HepG2 (cell line): ENCODE results near the gene PRKCB. TPM values are rescaled to one million over a fixed set of nuclear protein-coding genes. Genes with fewer than 3 reads are reported as not detected.
A peak's percentile ranks its signal among the peaks of the same experiment; 100 is the strongest.

ENCODE experiments used
- ATAC-seq: fragments of 200-7000 bp; cut with Tn5 transposase; 3 replicates; pipeline ENCODE4 v1.9.1; 2020; ENCODE audit warnings: mild to moderate bottlenecking, moderate library complexity
- BruUV-seq: library from RNA; stranded (reverse); fragments of 400-500 nt; replicated peaks from 2 replicates; lab custom pipeline; 2021; lab: Mats Ljungman, UMichigan
- CTCF ChIA-PET: fragments of 300-600 bp; formaldehyde crosslinking; extraction: SDS; loops from one replicate; lab custom pipeline; 2021; ENCODE audit warnings: low total read pairs, inconsistent platforms, low intra/inter-chr PET ratio; lab: Yijun Ruan, JAX
- POLR2A ChIA-PET: fragments of 350-600 bp; sonication (Branson Sonifier 250); formaldehyde crosslinking; loops from one replicate; lab custom pipeline; 2020; ENCODE audit warnings: antibody characterized with exemption, inconsistent platforms; lab: Yijun Ruan, JAX
- DNase-seq: peaks from one replicate; pipeline ENCODE4 v3.0.0-alpha.2; 2015; ENCODE audit warnings: low spot score
- FAIRE-seq: peaks from 3 replicates; lab custom pipeline; 2011; peaks lifted over from hg19 to GRCh38; lab: Jason Lieb, UNC
- H2AFZ ChIP-seq: one replicate; pipeline ENCODE4 v1.6.1; 2011; ENCODE audit warnings: low read length, inconsistent platforms
- H3K27ac ChIP-seq: fragments of 300-600 bp; 3 replicates; pipeline ENCODE4 v1.8.0; 2011; ENCODE audit warnings: mixed run types, mild to moderate bottlenecking, mixed read lengths, low read length, inconsistent platforms; ENCODE audit not compliant: insufficient read depth; ENCODE audit errors: extremely low read length
- H3K27me3 ChIP-seq, 2 experiments: fragments of 200-600 bp in 1 of 2; 2 replicates in 1 of 2; 3 replicates in 1 of 2; pipeline versions ENCODE4 v1.6.0 to v1.8.0; 2011; ENCODE audit warnings: low read length in 2 of 2, mild to moderate bottlenecking in 2 of 2, moderate library complexity in 2 of 2, inconsistent platforms in 1 of 2; ENCODE audit not compliant: insufficient read depth in 2 of 2, control insufficient read depth in 1 of 2
- H3K36me3 ChIP-seq, 2 experiments: fragments of 200-600 bp in 1 of 2; replicated peaks in 1 of 2; 2 replicates in 1 of 2; 3 replicates in 1 of 2; pipeline versions ENCODE4 v1.5.1 to v1.8.0; 2011; ENCODE audit warnings: low read length in 2 of 2, inconsistent platforms in 1 of 2; ENCODE audit not compliant: insufficient read depth in 2 of 2, control insufficient read depth in 1 of 2
- H3K4me1 ChIP-seq: 2 replicates; pipeline ENCODE4 v1.5.1; 2012; ENCODE audit warnings: low read length, inconsistent platforms; ENCODE audit not compliant: insufficient read depth
- H3K4me2 ChIP-seq: 2 replicates; pipeline ENCODE4 v1.6.0; 2011; ENCODE audit warnings: low read depth, low read length, inconsistent platforms
- H3K4me3 ChIP-seq, 3 experiments: fragments of 200-600 bp in 1 of 3; sonication (generic), shearing (Covaris generic) in 1 of 3; replicated peaks in 1 of 3; 2 replicates each; pipeline ENCODE4 v1.5.1; 2011 to 2016; ENCODE audit warnings: low read length in 3 of 3, inconsistent platforms in 2 of 3, low read depth in 2 of 3, mild to moderate bottlenecking in 2 of 3, control low read depth in 1 of 3, mixed read lengths in 1 of 3; ENCODE audit not compliant: insufficient read depth in 1 of 3
- H3K79me2 ChIP-seq: one replicate; pipeline ENCODE4 v1.6.1; 2011; ENCODE audit warnings: low read length, inconsistent platforms; ENCODE audit not compliant: insufficient read depth
- H3K9ac ChIP-seq: 2 replicates; pipeline ENCODE4 v1.6.0; 2011; ENCODE audit warnings: mild to moderate bottlenecking, low read depth, low read length, inconsistent platforms; ENCODE audit not compliant: insufficient read depth
- H3K9me3 ChIP-seq: 2 replicates; pipeline ENCODE4 v1.5.1; 2012; ENCODE audit warnings: mild to moderate bottlenecking, low read length
- H4K20me1 ChIP-seq: 2 replicates; pipeline ENCODE4 v1.6.0; 2011; ENCODE audit warnings: inconsistent platforms, mild to moderate bottlenecking, low read length, moderate library complexity; ENCODE audit not compliant: insufficient read depth
- ARHGAP35 ChIP-seq: sonication (generic); formaldehyde crosslinking; IDR thresholded peaks from 2 replicates; pipeline ENCODE4 v1.9.0; 2022; ENCODE audit warnings: mild to moderate bottlenecking, inconsistent platforms, moderate library complexity, missing genetic modification reagents, borderline replicate concordance
- ATF1 ChIP-seq: IDR thresholded peaks from 2 replicates; pipeline ENCODE4 v1.6.1; 2016; ENCODE audit warnings: mild to moderate bottlenecking, control low read depth
- MLXIP ChIP-seq: sonication (generic); formaldehyde crosslinking; IDR thresholded peaks from 2 replicates; pipeline ENCODE4 v1.9.0; 2021; ENCODE audit warnings: missing genetic modification reagents, borderline replicate concordance
- PCBP2 ChIP-seq: fragments of 200-400 bp; formaldehyde crosslinking; optimal IDR thresholded peaks from 2 replicates; pipeline ENCODE3; 2018; ENCODE audit warnings: low read length, low read depth; ENCODE audit not compliant: poor library complexity, severe bottlenecking
- ZNF879 ChIP-seq: sonication (generic); formaldehyde crosslinking; IDR thresholded peaks from 2 replicates; pipeline ENCODE4 v1.8.1; 2023; ENCODE audit warnings: missing genetic modification reagents
- WGBS: methylation state at CpG from one replicate; pipeline ENCODE4 v1.1.6; 2017; ENCODE audit warnings: low lambda C conversion rate; 5-methylcytosine and 5-hydroxymethylcytosine counted together
- in situ Hi-C: cut with HindIII; loops from 2 replicates; pipeline ENCODE4 v1.10.0; 2017; ENCODE audit warnings: low pct_unique_long_range_greater_than_20kb; ENCODE audit not compliant: extremely low pct_ligation_motif_present
- intact Hi-C: fragments of 100-400 bp; cut with micrococcal nuclease; formaldehyde crosslinking; loops from one replicate; pipeline ENCODE4 v1.10.0; 2022; ENCODE audit not compliant: unreplicated experiment
- polyA plus RNA-seq, 8 experiments: library from polyadenylated mRNA; depleted of rRNA in 3 of 8; stranded (reverse) in 7 of 8; unstranded in 1 of 8; fragments of >200 nt; fragmentation: Illumina TruSeq in 4 of 8; extraction: Trizol in 4 of 8; gene quantifications; 2 replicates each; pipeline versions ENCODE4 v1.2.1 to v1.2.3, GENCODE V29; 2011 to 2016; ENCODE audit warnings: low read depth in 4 of 8, missing spikeins in 1 of 8, mixed read lengths in 1 of 8; ENCODE audit not compliant: insufficient read depth in 1 of 8
- total RNA-seq, 5 experiments: library from RNA; depleted of rRNA; stranded (reverse); fragments of >200 nt; fragmentation: Illumina TruSeq; extraction: Trizol; gene quantifications; 2 replicates each; pipeline ENCODE4 v1.2.3, GENCODE V29; 2016; ENCODE audit warnings: low read depth in 1 of 5

Gene PRKCB
- total and polyA plus RNA-seq, 2 of the 13 experiments (the other 11 are each of a cell fraction or from before 2014, with no cell fraction given) = 0.01 TPM; not detected in 1

GRCh38 chr16:23902034-23902747 lies 66.4 kb downstream of the PRKCB start:
- Histone ChIP-seq H3K4me2 (no peak overlapping the region), H3K27me3 (peaks cover under 1 to 10% of the 10 kb centered on the region in 2 experiments; a peak in 1 of 5 replicates), H3K36me3 (no peaks in the 10 kb centered on the region), H2AFZ (no peak overlapping the region), H3K27ac (no peak overlapping the region), H3K9ac (no peak overlapping the region), H3K4me1 (no peaks in the 10 kb centered on the region), H4K20me1 (no peaks in the 10 kb centered on the region), H3K79me2 (no peaks in the 10 kb centered on the region), H3K4me3 (no peak overlapping the region), H3K9me3 (no peaks in the 10 kb centered on the region)
- FAIRE-seq = no peak
- intact Hi-C loops (no loop called here), in situ Hi-C loops (no loop called here)
- no peak for DNase-seq
- 3% methylated on average over 4 of the region's 4 CpGs for WGBS
- no peak for ATAC-seq
- no TSS peak for BruUV-seq
- TF ChIP-seq ATF1 (CRISPR knock-in tag) (no peak), ARHGAP35 (CRISPR knock-in tag) (no peak), ZNF879 (no peak), PCBP2 (peak; percentile 77), MLXIP (CRISPR knock-in tag) (no peak)
- ChIA-PET POLR2A (no interaction called here), CTCF (no interaction called here)
